Activated naive CD8-positive, alpha-beta T cell (primary cell): Measurements from ENCODE around the gene CD164.

Source experiments
- H3K27ac Mint-ChIP-seq: one replicate; pipeline ENCODE4 v1.8.0; 2021; ENCODE audit warnings: mixed read lengths
- H3K27me3 Mint-ChIP-seq: one replicate; pipeline ENCODE4 v1.8.0; 2021; ENCODE audit warnings: mixed read lengths
- H3K36me3 Mint-ChIP-seq: one replicate; pipeline ENCODE4 v1.8.0; 2021; ENCODE audit warnings: mixed read lengths
- H3K4me1 Mint-ChIP-seq: one replicate; pipeline ENCODE4 v1.8.0; 2021; ENCODE audit warnings: low read depth, mixed read lengths
- H3K4me3 Mint-ChIP-seq: one replicate; pipeline ENCODE4 v1.8.0; 2021; ENCODE audit warnings: mild to moderate bottlenecking, mixed read lengths
- H3K9me3 Mint-ChIP-seq: one replicate; pipeline ENCODE4 v1.8.0; 2021; ENCODE audit warnings: low read depth, mixed read lengths

The CD164 gene

DNA sequence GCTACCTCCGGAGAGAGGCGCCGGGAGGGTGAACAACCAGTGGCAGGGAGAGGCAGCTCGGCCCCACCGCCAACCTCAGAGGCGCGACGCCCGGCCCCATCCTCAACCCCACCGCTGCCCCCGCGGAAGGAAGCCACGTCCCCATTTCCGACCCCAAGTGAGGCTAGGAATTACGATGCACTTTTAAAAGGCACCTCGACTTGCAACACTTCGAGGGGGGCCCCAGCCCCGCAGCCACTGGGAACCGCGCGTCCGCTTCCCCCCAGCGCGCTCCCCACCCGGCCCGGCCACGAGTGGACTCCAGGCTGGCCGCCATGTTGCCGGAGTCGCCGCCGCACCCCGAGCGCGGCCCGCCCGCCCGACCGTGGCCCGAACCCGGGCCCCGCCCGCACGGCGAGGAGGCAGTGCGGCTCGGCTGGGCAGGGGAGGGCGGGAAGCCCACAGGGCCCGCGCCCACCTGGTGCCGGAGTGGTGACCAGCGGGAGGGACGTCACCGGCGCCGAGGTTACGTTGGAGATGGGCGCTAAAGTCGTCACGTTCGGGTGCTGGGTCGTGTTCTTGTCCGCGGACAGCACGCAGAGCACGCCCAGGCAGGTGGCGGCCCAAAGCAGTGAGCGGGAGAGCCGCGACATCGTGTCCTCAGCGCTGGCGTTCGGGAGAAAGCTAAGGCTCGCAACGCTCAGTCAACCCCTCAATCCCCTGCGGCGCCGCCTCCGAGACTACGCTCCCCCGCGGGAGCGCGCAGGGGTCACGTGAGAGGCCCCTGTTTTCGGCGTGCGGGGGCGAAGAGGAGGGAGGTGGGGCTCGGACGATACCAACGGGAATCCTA, at the start of gene CD164:
Gene CD164 (minus strand): TSS at position 721 of the 829 bp plus-strand sequence. CDS start 89 bp downstream, at position 632.
- H3K9me3 Mint-ChIP-seq, result no peaks in the 10 kb centered on the region
- H3K4me1 Mint-ChIP-seq, result peaks cover 52% of the 10 kb centered on the region

DNA sequence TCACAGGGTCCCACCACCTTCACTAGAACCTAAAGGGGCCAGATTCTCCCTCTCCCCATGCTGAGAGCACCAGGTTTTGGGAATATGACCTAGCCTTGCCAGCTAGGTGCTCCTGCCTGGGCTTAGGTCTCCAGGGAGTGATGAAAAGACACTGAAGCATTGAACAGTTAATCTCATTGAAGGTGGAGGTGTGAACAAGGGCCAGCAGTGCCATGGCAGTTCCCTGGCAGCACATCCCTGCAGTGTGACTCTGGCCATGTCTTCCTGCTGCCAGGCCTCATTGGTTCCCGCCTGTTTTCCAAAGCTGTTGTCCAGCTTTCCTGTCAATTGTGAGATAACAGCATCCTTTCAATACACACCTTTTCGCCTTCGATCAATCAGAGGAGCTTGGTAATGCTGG, 47.2 kb upstream of the CD164 start:
- Mint-ChIP-seq H3K27me3 (peaks cover 1% of the 10 kb centered on the region), H3K9me3 (no peaks in the 10 kb centered on the region)

More for the DNA sequence above, at the start of gene CD164:
- peak within 1 kb of the TSS; percentile 99 for H3K4me3 Mint-ChIP-seq
- H3K27me3 Mint-ChIP-seq, result no peaks in the 10 kb centered on the region
- H3K36me3 Mint-ChIP-seq, result peaks cover 12% of the 10 kb centered on the region
- H3K27ac Mint-ChIP-seq, result peak within 1 kb of the TSS; percentile 99

DNA sequence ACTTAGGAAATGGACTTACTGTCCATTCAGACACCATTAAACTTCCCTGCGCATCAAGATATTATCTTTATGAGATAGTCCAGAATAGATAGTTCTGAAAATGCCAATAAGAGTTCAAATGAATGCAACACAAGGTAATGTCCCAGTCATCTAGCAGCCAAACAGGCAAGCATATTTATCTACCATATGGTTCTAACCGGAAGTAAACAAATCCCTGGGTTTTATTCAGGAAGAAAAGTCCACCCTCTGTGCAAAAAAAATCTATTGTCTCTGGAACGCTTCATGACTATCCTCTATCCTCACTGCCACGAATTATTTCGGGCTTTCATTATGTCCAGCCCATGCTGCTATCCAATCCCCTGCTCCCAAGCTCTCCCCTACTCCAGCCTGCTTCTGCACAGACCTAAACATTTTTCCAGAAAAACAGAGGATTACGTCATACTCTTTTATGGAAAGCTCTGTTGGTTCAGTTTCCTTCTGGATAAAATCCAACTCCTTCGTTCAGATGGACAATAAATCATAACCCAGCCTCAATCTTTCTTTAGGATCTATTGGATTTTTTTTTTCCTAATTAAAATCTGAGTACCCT, 46.7 kb upstream of the CD164 start:
- Mint-ChIP-seq H3K9me3 (no peaks in the 10 kb centered on the region), H3K27ac (no peak overlapping the region), H3K36me3 (peaks cover 4% of the 10 kb centered on the region), H3K4me1 (no peaks in the 10 kb centered on the region), H3K27me3 (peaks cover 1% of the 10 kb centered on the region), H3K4me3 (no peak overlapping the region)

More for the DNA sequence above, 47.2 kb upstream of the CD164 start:
- Mint-ChIP-seq H3K4me1 (no peaks in the 10 kb centered on the region), H3K27ac (no peak overlapping the region), H3K4me3 (no peak overlapping the region), H3K36me3 (peaks cover 4% of the 10 kb centered on the region)

DNA sequence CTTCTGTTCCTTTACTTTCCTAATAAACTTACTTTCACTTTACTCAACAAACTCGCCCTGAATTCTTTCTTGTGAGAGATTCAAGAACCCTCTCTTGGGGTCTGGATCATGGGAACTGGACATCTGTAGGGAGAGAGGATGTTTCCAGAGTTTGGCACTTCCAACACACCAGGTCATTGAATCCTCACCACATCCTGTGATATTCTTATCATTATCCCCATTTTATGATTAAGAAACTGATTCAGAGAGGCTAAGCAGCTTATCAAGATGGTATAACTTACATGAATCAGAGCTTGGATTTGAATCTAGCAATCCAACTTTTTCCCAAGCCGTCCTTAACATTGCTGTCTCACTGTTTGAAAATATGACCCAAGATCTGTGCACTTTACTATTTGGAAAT, 42.7 kb upstream of the CD164 start:
- Mint-ChIP-seq H3K9me3 (no peaks in the 10 kb centered on the region), H3K4me1 (no peaks in the 10 kb centered on the region), H3K36me3 (peaks cover 4% of the 10 kb centered on the region), H3K27me3 (peaks cover 1% of the 10 kb centered on the region), H3K4me3 (no peak overlapping the region), H3K27ac (no peak overlapping the region)

DNA sequence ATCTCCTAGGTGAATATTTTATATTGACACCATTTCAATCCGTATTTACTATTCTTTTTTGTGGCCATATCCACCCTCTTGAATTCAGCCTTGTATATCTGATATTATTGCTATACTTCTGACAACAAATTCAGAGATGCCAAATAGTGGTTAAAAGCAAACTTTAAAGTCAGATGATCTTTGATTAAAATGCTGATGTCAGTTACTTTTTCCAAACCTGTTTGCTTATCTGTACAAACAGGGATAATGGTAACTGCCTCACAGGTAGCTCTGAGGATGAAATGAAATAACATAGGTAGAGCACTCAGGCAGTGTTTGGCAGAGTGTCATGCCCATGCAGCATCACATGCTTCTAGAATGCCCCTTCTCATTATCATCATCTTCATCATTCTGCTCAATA, 38.9 kb upstream of the CD164 start:
- H3K9me3 Mint-ChIP-seq, result no peaks in the 10 kb centered on the region
- H3K27ac Mint-ChIP-seq, result no peak overlapping the region
- H3K4me1 Mint-ChIP-seq, result no peaks in the 10 kb centered on the region
- no peaks in the 10 kb centered on the region for H3K27me3 Mint-ChIP-seq
- no peaks in the 10 kb centered on the region for H3K36me3 Mint-ChIP-seq
- H3K4me3 Mint-ChIP-seq, result no peak overlapping the region

DNA sequence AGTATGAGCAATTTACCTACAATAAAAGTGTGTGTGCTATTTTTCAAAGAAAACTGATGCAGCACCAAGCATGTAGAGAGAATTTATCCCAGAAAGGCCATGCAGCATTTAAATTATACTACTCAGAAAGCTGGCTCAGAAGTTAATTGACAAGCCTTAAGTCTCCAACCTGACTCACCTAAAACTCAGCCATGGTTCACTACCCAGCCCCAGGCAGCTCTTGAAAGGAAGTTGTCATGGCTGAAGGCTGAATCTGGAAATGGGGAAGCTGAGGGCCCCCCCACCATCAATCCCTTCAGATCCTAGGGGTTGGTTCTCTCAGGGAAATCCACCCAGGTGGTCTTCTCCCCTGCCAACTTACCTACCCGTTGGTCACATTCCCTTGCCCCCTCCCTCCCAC, 38.5 kb upstream of the CD164 start:
- H3K4me1 Mint-ChIP-seq, result no peaks in the 10 kb centered on the region
- H3K27me3 Mint-ChIP-seq, result no peaks in the 10 kb centered on the region
- no peak overlapping the region for H3K27ac Mint-ChIP-seq
- H3K36me3 Mint-ChIP-seq, result no peaks in the 10 kb centered on the region
- no peaks in the 10 kb centered on the region for H3K9me3 Mint-ChIP-seq
- no peak overlapping the region for H3K4me3 Mint-ChIP-seq

DNA sequence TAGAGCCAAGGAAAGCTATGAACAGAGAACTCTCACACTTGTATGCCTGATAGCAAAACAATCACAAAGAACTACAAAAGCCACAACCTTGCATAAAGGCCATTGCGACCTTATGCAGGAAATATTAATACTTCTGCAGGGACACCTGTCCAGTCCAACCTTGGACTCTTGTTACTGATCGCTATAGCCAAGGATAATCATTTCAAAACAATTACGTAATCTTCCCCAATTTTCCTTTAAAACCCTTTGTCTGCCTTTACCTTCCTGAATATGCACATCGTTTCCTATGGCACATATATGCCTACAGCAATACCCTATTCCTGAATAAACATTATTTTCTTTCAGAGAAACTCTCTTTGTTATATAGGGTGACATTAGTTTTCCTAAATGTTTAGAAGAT, 35.4 kb upstream of the CD164 start:
- Mint-ChIP-seq H3K36me3 (no peaks in the 10 kb centered on the region), H3K27me3 (no peaks in the 10 kb centered on the region), H3K9me3 (no peaks in the 10 kb centered on the region), H3K4me1 (no peaks in the 10 kb centered on the region), H3K4me3 (no peak overlapping the region), H3K27ac (no peak overlapping the region)

DNA sequence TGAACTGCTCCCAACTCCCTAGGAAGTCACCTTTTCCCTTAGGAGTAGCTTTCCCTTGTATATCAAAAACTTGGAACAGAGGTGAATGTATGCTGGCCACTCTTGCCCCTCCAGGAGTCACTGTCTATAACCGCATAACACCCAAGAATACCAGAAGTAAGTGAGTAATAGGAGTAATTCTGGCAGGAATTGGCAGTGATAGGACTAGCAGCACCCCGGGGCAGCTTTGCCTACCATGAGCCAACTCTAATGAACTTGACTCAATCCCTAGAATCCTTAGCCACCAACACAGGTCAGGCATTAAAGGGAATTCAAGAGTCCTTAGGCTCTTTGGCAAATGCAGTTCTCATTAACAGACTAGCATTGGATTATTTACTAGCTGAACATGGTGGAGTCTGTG, 28.8 kb upstream of the CD164 start:
- no peaks in the 10 kb centered on the region for H3K27me3 Mint-ChIP-seq
- no peaks in the 10 kb centered on the region for H3K9me3 Mint-ChIP-seq
- H3K27ac Mint-ChIP-seq, result no peak overlapping the region
- no peaks in the 10 kb centered on the region for H3K36me3 Mint-ChIP-seq
- H3K4me3 Mint-ChIP-seq, result no peak overlapping the region
- H3K4me1 Mint-ChIP-seq, result no peaks in the 10 kb centered on the region

DNA sequence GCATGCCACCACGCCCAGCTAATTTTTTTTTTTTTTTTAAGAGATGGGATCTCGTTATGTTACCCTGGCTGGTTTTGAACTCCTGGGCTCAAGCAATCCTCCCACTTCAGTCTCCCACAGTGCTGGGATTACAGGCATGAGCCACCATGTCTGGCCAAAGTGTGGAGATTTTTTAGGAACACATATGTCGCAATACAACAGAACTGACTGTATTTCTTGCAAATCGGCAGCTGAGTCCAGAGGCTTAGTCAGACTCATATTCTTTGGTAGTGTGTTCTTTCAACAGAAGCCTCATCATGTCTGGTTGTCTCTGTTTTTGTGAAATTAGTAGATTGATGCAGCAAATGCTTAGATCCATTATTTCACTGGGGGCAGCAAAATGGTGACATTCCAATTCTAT, 23.9 kb upstream of the CD164 start:
- Mint-ChIP-seq H3K27me3 (no peaks in the 10 kb centered on the region), H3K36me3 (no peaks in the 10 kb centered on the region), H3K4me1 (no peaks in the 10 kb centered on the region), H3K4me3 (no peak overlapping the region), H3K9me3 (no peaks in the 10 kb centered on the region), H3K27ac (no peak overlapping the region)

DNA sequence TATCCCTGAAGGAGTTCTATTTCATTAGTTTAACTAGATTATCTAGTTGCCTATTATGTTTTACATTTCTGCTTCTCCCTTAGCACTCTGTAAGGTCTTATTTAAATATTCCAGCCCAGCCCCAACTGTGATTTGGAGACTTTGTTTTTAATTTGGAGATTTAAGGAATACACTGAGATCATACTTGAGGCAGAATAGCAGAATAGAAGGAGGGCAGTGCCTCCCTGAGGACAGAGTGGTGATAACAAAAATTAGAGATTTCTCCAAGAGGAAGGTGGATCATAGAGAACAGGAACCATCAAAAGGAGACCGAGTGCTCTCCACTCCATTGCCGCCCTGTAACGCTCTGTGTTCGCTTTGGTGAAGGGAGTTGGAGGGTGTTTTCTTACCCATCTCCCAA, 14.8 kb upstream of the CD164 start:
- Mint-ChIP-seq H3K27me3 (peaks cover 4% of the 10 kb centered on the region), H3K4me1 (no peaks in the 10 kb centered on the region), H3K36me3 (peaks cover 5% of the 10 kb centered on the region), H3K4me3 (no peak overlapping the region), H3K9me3 (no peaks in the 10 kb centered on the region), H3K27ac (no peak overlapping the region)

DNA sequence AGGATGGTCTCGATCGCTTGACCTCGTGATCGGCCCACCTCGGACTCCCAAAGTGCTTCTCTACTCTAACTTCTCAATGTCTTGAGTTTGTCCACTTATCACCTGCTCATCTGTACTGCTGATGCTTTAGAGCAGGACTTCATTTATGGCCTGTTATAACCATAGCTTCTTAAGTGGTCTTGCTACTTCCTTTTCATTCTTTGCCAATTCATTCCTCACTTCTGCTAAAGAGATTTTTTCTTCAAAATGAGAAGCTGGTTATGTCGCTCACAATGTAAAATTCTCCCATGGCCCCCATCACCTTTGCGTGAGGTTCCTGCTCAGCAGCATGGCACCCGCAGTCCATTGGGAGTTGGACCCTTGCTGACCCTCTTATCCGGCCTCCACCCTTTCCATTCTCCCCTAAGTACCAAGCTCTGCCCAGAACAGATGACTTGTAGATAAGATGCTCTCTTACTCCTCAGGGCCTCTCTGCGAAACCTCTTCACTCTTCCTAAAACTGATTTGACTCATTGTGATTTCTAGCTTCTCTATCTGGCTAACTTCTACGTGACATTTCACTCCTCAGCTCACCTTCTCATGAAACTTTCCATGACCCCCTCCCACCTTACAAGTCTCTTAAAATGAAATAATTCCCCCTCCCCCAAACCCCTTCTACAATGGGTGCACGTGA, 13.9 kb upstream of the CD164 start:
- Mint-ChIP-seq H3K4me1 (no peaks in the 10 kb centered on the region), H3K36me3 (peaks cover 5% of the 10 kb centered on the region), H3K27me3 (peaks cover 4% of the 10 kb centered on the region), H3K9me3 (no peaks in the 10 kb centered on the region), H3K4me3 (no peak overlapping the region), H3K27ac (no peak overlapping the region)

DNA sequence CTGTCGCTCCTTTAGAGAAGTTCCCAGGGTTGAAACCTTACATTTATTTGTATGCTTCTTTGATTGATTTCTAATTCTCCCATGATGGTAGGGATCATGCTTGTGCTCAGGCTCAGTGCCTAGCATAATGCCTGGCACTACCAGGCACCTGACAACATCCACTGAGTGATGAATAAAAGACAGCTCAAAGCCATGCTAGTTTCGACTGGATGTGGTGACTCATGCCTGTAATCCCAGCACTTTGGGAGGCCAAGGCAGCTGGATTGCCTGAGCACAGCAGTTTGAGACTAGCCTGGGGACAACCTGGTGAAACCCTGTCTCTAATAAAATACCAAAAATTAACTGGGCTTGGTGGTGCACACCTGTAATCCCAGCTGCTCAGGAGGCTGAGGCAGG, 11.6 kb upstream of the CD164 start:
- Mint-ChIP-seq H3K4me1 (peaks cover 6% of the 10 kb centered on the region), H3K27me3 (peaks cover 4% of the 10 kb centered on the region), H3K36me3 (peaks cover 5% of the 10 kb centered on the region), H3K4me3 (no peak overlapping the region), H3K27ac (no peak overlapping the region), H3K9me3 (no peaks in the 10 kb centered on the region)

DNA sequence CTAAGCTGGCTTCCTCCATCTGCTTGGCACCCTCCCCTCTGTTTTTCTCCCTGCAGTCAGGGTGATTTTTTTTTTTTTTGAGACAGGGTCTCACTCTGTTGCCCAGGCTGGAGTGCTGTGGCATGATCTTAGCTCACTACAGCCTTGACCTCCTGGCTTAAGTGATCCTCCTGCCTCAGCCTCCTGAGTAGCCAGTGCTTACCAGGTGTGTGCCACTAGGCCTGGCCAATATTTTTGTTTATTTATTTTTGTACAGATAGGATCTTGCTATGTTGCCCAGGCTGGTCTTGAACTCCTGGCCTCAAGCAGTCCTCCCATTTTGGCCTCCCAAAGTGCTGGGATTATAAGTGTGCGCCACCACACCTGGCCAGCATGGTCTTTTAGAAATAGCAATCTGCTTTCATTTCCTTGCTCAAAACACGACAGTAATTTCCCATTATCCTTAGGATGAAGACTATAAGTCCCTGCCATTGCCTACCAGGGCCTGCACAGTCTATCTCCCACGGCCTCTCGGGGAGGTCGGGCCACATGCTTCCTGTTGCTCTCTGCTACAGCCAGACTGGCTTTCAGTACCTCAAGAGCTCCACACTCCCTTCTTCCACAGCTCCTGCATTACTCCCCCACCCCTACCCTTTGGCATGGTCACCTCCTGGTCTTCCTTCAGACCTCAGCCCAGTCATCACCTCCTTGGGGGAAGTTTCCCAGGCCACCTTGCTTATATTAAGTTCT, 11.1 kb upstream of the CD164 start:
- Mint-ChIP-seq H3K4me3 (no peak overlapping the region), H3K27me3 (peaks cover 4% of the 10 kb centered on the region)

DNA sequence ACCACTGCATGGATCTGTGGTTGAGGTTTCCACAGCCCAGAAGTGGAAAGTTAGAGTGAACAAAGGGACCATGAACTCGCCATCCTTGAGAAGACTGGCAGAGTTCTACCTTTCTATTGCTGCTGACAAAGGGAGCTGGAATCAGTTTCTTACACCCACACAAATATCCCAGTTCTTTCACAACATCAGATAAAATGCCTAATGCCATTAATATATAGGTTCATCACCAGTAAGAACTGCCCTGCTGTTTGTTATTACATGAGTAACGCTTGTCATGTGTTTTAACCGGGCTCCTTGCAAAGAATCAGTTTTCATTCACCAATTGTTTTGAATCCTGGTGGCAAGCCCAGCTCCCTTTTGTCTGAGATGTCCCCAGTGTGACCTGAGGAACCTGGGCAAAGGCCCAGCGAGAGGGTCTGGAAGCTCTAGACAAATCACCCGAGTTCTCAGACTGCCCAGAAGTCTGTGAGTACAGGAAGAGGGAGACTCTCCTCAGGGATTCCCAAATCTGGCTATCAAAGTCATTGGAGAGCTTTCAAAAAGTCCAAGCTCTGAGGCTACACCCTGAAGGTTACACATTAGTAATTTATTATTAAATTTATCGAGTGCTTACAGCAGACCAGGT, 7.5 kb upstream of the CD164 start:
- Mint-ChIP-seq H3K4me1 (peaks cover 9% of the 10 kb centered on the region), H3K4me3 (no peak overlapping the region), H3K36me3 (no peaks in the 10 kb centered on the region), H3K27me3 (no peaks in the 10 kb centered on the region), H3K9me3 (no peaks in the 10 kb centered on the region), H3K27ac (no peak overlapping the region)

More for the DNA sequence above, 11.1 kb upstream of the CD164 start:
- Mint-ChIP-seq H3K27ac (no peak overlapping the region), H3K4me1 (peaks cover 6% of the 10 kb centered on the region), H3K36me3 (peaks cover 5% of the 10 kb centered on the region), H3K9me3 (no peaks in the 10 kb centered on the region)
